CD4-positive, CD25-positive, alpha-beta regulatory T cell (primary cell): ENCODE results near the gene LAMC2. TPM values are rescaled to one million over a fixed set of nuclear protein-coding genes. Genes with fewer than 3 reads are reported as not detected.

Source experiments
- ATAC-seq, 2 donors: fragments of 150-1000 bp; cut with Tn5 transposase; one replicate each; pipeline ENCODE4 v1.10.0; 2021; ENCODE audit warnings: low read depth in 2 of 2, moderate number of reproducible peaks in 2 of 2, moderate library complexity in 1 of 2
- DNase-seq, 3 donors: peaks; one replicate each; pipeline versions ENCODE4 v3.0.0 to v3.0.0-alpha.2; 2012 to 2022; ENCODE audit warnings: mixed read lengths in 1 of 3
- H3K27ac ChIP-seq: one replicate; pipeline ENCODE4 v1.7.0; 2013; ENCODE audit warnings: mild to moderate bottlenecking, low read length; ENCODE audit not compliant: insufficient read depth, poor library complexity, severe bottlenecking
- H3K27me3 ChIP-seq: one replicate; pipeline ENCODE4 v1.7.0; 2013; ENCODE audit warnings: low read length; ENCODE audit not compliant: control insufficient read depth, insufficient read depth
- H3K36me3 ChIP-seq: one replicate; pipeline ENCODE4 v1.7.0; 2013; ENCODE audit warnings: mild to moderate bottlenecking, low read length, moderate library complexity; ENCODE audit not compliant: control insufficient read depth, insufficient read depth
- H3K4me1 ChIP-seq: 2 replicates; pipeline ENCODE4 v1.7.0; 2013; ENCODE audit warnings: mild to moderate bottlenecking, low read length; ENCODE audit not compliant: insufficient read depth, control insufficient read depth, poor library complexity, severe bottlenecking
- H3K4me3 ChIP-seq: one replicate; pipeline ENCODE4 v1.7.0; 2013; ENCODE audit warnings: low read depth, mild to moderate bottlenecking, low read length, moderate library complexity
- H3K9me3 ChIP-seq, 2 experiments: 1 replicate in 1 of 2; 2 replicates in 1 of 2; pipeline ENCODE4 v1.7.0; 2013; ENCODE audit warnings: low read length in 2 of 2, mild to moderate bottlenecking in 1 of 2, moderate library complexity in 1 of 2; ENCODE audit not compliant: control insufficient read depth in 2 of 2
- H3K27ac Mint-ChIP-seq, 3 donors: one replicate each; pipeline ENCODE4 v1.8.0; 2020 to 2022; ENCODE audit warnings: mild to moderate bottlenecking in 3 of 3, mixed read lengths in 3 of 3, moderate library complexity in 2 of 3
- H3K27me3 Mint-ChIP-seq: one replicate; pipeline ENCODE4 v1.8.0; 2022; ENCODE audit warnings: mild to moderate bottlenecking, mixed read lengths
- H3K36me3 Mint-ChIP-seq: one replicate; pipeline ENCODE4 v1.8.0; 2020; ENCODE audit warnings: mixed read lengths
- H3K4me1 Mint-ChIP-seq, 4 donors: one replicate each; pipeline ENCODE4 v1.8.0; 2020 to 2022; ENCODE audit warnings: mixed read lengths in 4 of 4, mild to moderate bottlenecking in 1 of 4
- H3K4me3 Mint-ChIP-seq, 4 donors: one replicate each; pipeline ENCODE4 v1.8.0; 2020 to 2022; ENCODE audit warnings: mild to moderate bottlenecking in 4 of 4, mixed read lengths in 4 of 4, moderate library complexity in 3 of 4
- H3K9me3 Mint-ChIP-seq, 7 donors: one replicate each; pipeline ENCODE4 v1.8.0; 2020 to 2022; ENCODE audit warnings: mixed read lengths in 7 of 7, mild to moderate bottlenecking in 3 of 7, moderate library complexity in 2 of 7
- polyA plus RNA-seq, 4 donors: library from polyadenylated mRNA; unstranded; fragments of 300-500 nt; fragmentation: Illumina TruSeq; gene quantifications; one replicate each; pipeline ENCODE4 v1.2.3, GENCODE V29; 2021
- total RNA-seq: library from RNA; stranded (reverse); gene quantifications from one replicate; pipeline ENCODE4 v1.2.3, GENCODE V29; 2022

LAMC2 gene
- total and polyA plus RNA-seq, 5 donors from 2014 or later: not detected

- Mint-ChIP-seq H3K9me3 (peaks cover 0 to 1% (median 0%) of the 10 kb centered on the region in 7 donors), H3K4me3 (no peak overlapping the region), H3K4me1 (no peaks in the 10 kb centered on the region), H3K27me3 (peaks cover 9% of the 10 kb centered on the region), H3K36me3 (no peaks in the 10 kb centered on the region), H3K27ac (no peak overlapping the region)
- no peak overlapping the region for H3K4me3 ChIP-seq
- H3K27ac ChIP-seq: no peak overlapping the region
- ATAC-seq: no peak
- H3K9me3 ChIP-seq: no peaks in the 10 kb centered on the region
- DNase-seq: no peak
- no peaks in the 10 kb centered on the region for H3K27me3 ChIP-seq
- H3K36me3 ChIP-seq: no peaks in the 10 kb centered on the region
- no peaks in the 10 kb centered on the region for H3K4me1 ChIP-seq
Measured at GRCh38 chr1:183168308-183168707, 17.8 kb upstream of the LAMC2 start.

GRCh38 chr1:183173828-183174227, 12.2 kb upstream of the LAMC2 start:
- ATAC-seq (no peak), DNase-seq (no peak)
- Histone ChIP-seq H3K27me3 (no peaks in the 10 kb centered on the region), H3K4me3 (no peak overlapping the region), H3K36me3 (no peaks in the 10 kb centered on the region), H3K4me1 (no peaks in the 10 kb centered on the region), H3K9me3 (no peaks in the 10 kb centered on the region), H3K27ac (no peak overlapping the region)
- no peaks in the 10 kb centered on the region for H3K36me3 Mint-ChIP-seq
- no peak overlapping the region for H3K4me3 Mint-ChIP-seq
- H3K9me3 Mint-ChIP-seq: no peaks in the 10 kb centered on the region
- no peaks in the 10 kb centered on the region for H3K4me1 Mint-ChIP-seq
- no peak overlapping the region for H3K27ac Mint-ChIP-seq
- peaks cover 9% of the 10 kb centered on the region for H3K27me3 Mint-ChIP-seq

GRCh38 chr1:183175631-183176030, 10.4 kb upstream of the LAMC2 start:
- Histone ChIP-seq H3K9me3 (no peaks in the 10 kb centered on the region), H3K4me1 (no peaks in the 10 kb centered on the region), H3K27ac (no peak overlapping the region), H3K36me3 (no peaks in the 10 kb centered on the region), H3K27me3 (no peaks in the 10 kb centered on the region), H3K4me3 (no peak overlapping the region)
- DNase-seq (no peak), ATAC-seq (no peak)
- no peaks in the 10 kb centered on the region for H3K9me3 Mint-ChIP-seq
- no peak overlapping the region for H3K27ac Mint-ChIP-seq
- no peak overlapping the region for H3K4me3 Mint-ChIP-seq
- peaks cover 4% of the 10 kb centered on the region for H3K27me3 Mint-ChIP-seq
- H3K36me3 Mint-ChIP-seq: no peaks in the 10 kb centered on the region
- peaks cover 0 to 4% (median 0%) of the 10 kb centered on the region in 4 donors for H3K4me1 Mint-ChIP-seq

GRCh38 chr1:183178545-183178944, 7.5 kb upstream of the LAMC2 start:
- Mint-ChIP-seq H3K36me3 (no peaks in the 10 kb centered on the region), H3K27me3 (no peaks in the 10 kb centered on the region), H3K4me3 (no peak overlapping the region), H3K27ac (no peak overlapping the region), H3K4me1 (peaks cover 0 to 9% (median 0%) of the 10 kb centered on the region in 4 donors), H3K9me3 (no peaks in the 10 kb centered on the region)
- H3K9me3 ChIP-seq: no peaks in the 10 kb centered on the region
- no peak overlapping the region for H3K27ac ChIP-seq
- no peaks in the 10 kb centered on the region for H3K27me3 ChIP-seq
- ATAC-seq (no peak), DNase-seq (no peak)
- no peak overlapping the region for H3K4me3 ChIP-seq
- H3K36me3 ChIP-seq: no peaks in the 10 kb centered on the region
- no peaks in the 10 kb centered on the region for H3K4me1 ChIP-seq

GRCh38 chr1:183179033-183179432, 7.0 kb upstream of the LAMC2 start:
- DNase-seq (no peak), ATAC-seq (no peak)
- no peaks in the 10 kb centered on the region for H3K9me3 ChIP-seq
- H3K36me3 ChIP-seq: no peaks in the 10 kb centered on the region
- no peak overlapping the region for H3K4me3 ChIP-seq
- peaks cover 1% of the 10 kb centered on the region for H3K27me3 Mint-ChIP-seq
- no peak overlapping the region for H3K27ac Mint-ChIP-seq
- H3K36me3 Mint-ChIP-seq: no peaks in the 10 kb centered on the region
- H3K9me3 Mint-ChIP-seq: no peaks in the 10 kb centered on the region
- H3K4me1 Mint-ChIP-seq: peaks cover 0 to 9% (median 0%) of the 10 kb centered on the region in 4 donors
- H3K27ac ChIP-seq: no peak overlapping the region
- no peaks in the 10 kb centered on the region for H3K4me1 ChIP-seq
- no peak overlapping the region for H3K4me3 Mint-ChIP-seq
- H3K27me3 ChIP-seq: no peaks in the 10 kb centered on the region

- Mint-ChIP-seq H3K36me3 (no peaks in the 10 kb centered on the region), H3K4me1 (peaks cover 0 to 9% (median 0%) of the 10 kb centered on the region in 4 donors), H3K27ac (no peak overlapping the region), H3K4me3 (no peak overlapping the region), H3K27me3 (peaks cover 11% of the 10 kb centered on the region), H3K9me3 (no peaks in the 10 kb centered on the region)
- DNase-seq (no peak), ATAC-seq (no peak)
- no peaks in the 10 kb centered on the region for H3K4me1 ChIP-seq
- no peaks in the 10 kb centered on the region for H3K9me3 ChIP-seq
- no peaks in the 10 kb centered on the region for H3K27me3 ChIP-seq
- H3K4me3 ChIP-seq: no peak overlapping the region
- H3K27ac ChIP-seq: no peak overlapping the region
- H3K36me3 ChIP-seq: no peaks in the 10 kb centered on the region
Measured at GRCh38 chr1:183180218-183180617, 5.8 kb upstream of the LAMC2 start.

GRCh38 chr1:183180634-183181056, 5.4 kb upstream of the LAMC2 start:
- H3K27ac Mint-ChIP-seq: no peak overlapping the region
- Histone ChIP-seq H3K4me3 (no peak overlapping the region), H3K4me1 (no peaks in the 10 kb centered on the region), H3K36me3 (no peaks in the 10 kb centered on the region), H3K27me3 (peaks cover 1% of the 10 kb centered on the region), H3K27ac (no peak overlapping the region), H3K9me3 (no peaks in the 10 kb centered on the region)
- ATAC-seq (no peak), DNase-seq (no peak)
- H3K27me3 Mint-ChIP-seq: peaks cover 11% of the 10 kb centered on the region
- H3K36me3 Mint-ChIP-seq: no peaks in the 10 kb centered on the region
- H3K4me1 Mint-ChIP-seq: peaks cover 0 to 9% (median 0%) of the 10 kb centered on the region in 4 donors
- H3K9me3 Mint-ChIP-seq: no peaks in the 10 kb centered on the region
- H3K4me3 Mint-ChIP-seq: no peak overlapping the region

GRCh38 chr1:183186841-183187240, 777 bp downstream of the LAMC2 start:
- H3K4me3 Mint-ChIP-seq: no peak overlapping the region
- peaks cover 27% of the 10 kb centered on the region for H3K27me3 Mint-ChIP-seq
- peaks cover 0 to 4% (median 0%) of the 10 kb centered on the region in 4 donors for H3K4me1 Mint-ChIP-seq
- no peak overlapping the region for H3K27ac Mint-ChIP-seq
- DNase-seq (no peak), ATAC-seq (no peak)
- peaks cover 4% of the 10 kb centered on the region for H3K27me3 ChIP-seq
- no peaks in the 10 kb centered on the region for H3K36me3 Mint-ChIP-seq
- H3K36me3 ChIP-seq: no peaks in the 10 kb centered on the region
- no peaks in the 10 kb centered on the region for H3K9me3 ChIP-seq
- H3K9me3 Mint-ChIP-seq: no peaks in the 10 kb centered on the region
- no peak overlapping the region for H3K27ac ChIP-seq
- H3K4me3 ChIP-seq: no peak overlapping the region
- H3K4me1 ChIP-seq: no peaks in the 10 kb centered on the region
